ENCODE measurements around the gene C1orf141.

Gene C1orf141

GRCh38 chr1:67058761-67059160 lies 76.0 kb downstream of the C1orf141 start:
- no peak overlapping the region for H3K4me3 ChIP-seq (ENCODE audit: low read depth, low read length, poor library complexity, severe bottlenecking)
- no peaks in the 10 kb centered on the region for H3K9me3 ChIP-seq (ENCODE audit: low read length)
- H3K9me2 ChIP-seq (ENCODE audit: low read depth, low read length) = no peaks in the 10 kb centered on the region
- H3F3A ChIP-seq (ENCODE audit: insufficient read depth, low read length) = no peaks in the 10 kb centered on the region
- H3K36me3 ChIP-seq (ENCODE audit: insufficient read depth, low read length) = no peaks in the 10 kb centered on the region
- no peak overlapping the region for H3K4me2 ChIP-seq (ENCODE audit: low read length)
- H3K27me3 ChIP-seq (ENCODE audit: insufficient read depth, low read length) = no peaks in the 10 kb centered on the region
- no peak overlapping the region for H3K9ac ChIP-seq (ENCODE audit: low read length)
- H4K20me1 ChIP-seq (ENCODE audit: insufficient read depth, low read length) = no peaks in the 10 kb centered on the region
- no peak overlapping the region for H2AFZ ChIP-seq (ENCODE audit: low read length)
- TF ChIP-seq, protein P1, sequence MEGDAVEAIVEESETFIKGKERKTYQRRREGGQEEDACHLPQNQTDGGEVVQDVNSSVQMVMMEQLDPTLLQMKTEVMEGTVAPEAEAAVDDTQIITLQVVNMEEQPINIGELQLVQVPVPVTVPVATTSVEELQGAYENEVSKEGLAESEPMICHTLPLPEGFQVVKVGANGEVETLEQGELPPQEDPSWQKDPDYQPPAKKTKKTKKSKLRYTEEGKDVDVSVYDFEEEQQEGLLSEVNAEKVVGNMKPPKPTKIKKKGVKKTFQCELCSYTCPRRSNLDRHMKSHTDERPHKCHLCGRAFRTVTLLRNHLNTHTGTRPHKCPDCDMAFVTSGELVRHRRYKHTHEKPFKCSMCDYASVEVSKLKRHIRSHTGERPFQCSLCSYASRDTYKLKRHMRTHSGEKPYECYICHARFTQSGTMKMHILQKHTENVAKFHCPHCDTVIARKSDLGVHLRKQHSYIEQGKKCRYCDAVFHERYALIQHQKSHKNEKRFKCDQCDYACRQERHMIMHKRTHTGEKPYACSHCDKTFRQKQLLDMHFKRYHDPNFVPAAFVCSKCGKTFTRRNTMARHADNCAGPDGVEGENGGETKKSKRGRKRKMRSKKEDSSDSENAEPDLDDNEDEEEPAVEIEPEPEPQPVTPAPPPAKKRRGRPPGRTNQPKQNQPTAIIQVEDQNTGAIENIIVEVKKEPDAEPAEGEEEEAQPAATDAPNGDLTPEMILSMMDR (IDR thresholded peaks at IDR 0.05; ENCODE audit: low read length) = no peak
- TF ChIP-seq EZH2 (IDR thresholded peaks at IDR 0.05; ENCODE audit: borderline replicate concordance, low read length) = no peak
- H3K79me2 ChIP-seq (ENCODE audit: insufficient read depth, low read length) = no peaks in the 10 kb centered on the region
- no peaks in the 10 kb centered on the region for H3K4me1 ChIP-seq (ENCODE audit: insufficient read depth, low read length, severe bottlenecking)
- H3K27ac ChIP-seq (ENCODE audit: low read depth, low read length, poor library complexity, severe bottlenecking) = no peak overlapping the region

DNA sequence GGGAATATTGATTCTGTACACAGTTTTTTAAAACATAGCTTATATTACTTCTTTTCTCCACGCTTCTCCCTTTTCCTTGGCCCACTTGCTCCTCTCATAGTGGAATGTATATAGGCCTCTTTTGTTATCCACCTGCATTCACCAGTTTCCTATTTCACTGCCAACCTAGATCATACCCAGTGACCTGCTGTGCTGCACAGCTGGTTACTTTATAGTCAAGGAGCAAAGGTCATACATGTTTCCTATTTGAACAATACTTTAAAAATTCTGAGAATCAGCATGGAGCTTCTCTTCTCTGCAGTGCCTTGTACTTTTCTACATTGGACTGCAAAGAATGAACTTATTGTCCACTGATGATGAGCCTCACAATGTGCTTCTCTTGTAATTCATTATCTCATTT lies 76.5 kb downstream of the C1orf141 start:
- no peaks in the 10 kb centered on the region for H3K9me3 ChIP-seq (ENCODE audit: low read length)
- H3K79me2 ChIP-seq (ENCODE audit: insufficient read depth, low read length) = no peaks in the 10 kb centered on the region
- no peak overlapping the region for H3K4me3 ChIP-seq (ENCODE audit: low read depth, low read length, poor library complexity, severe bottlenecking)
- H3K27me3 ChIP-seq (ENCODE audit: insufficient read depth, low read length) = no peaks in the 10 kb centered on the region
- no peaks in the 10 kb centered on the region for H4K20me1 ChIP-seq (ENCODE audit: insufficient read depth, low read length)
- H2AFZ ChIP-seq (ENCODE audit: low read length) = no peak overlapping the region
- TF ChIP-seq, protein P1 (IDR thresholded peaks at IDR 0.05; ENCODE audit: low read length) = no peak
- no peak for TF ChIP-seq EZH2 (IDR thresholded peaks at IDR 0.05; ENCODE audit: borderline replicate concordance, low read length)
- no peaks in the 10 kb centered on the region for H3K9me2 ChIP-seq (ENCODE audit: low read depth, low read length)
- H3F3A ChIP-seq (ENCODE audit: insufficient read depth, low read length) = no peaks in the 10 kb centered on the region
- H3K9ac ChIP-seq (ENCODE audit: low read length) = no peak overlapping the region
- no peak overlapping the region for H3K27ac ChIP-seq (ENCODE audit: low read depth, low read length, poor library complexity, severe bottlenecking)
- no peak overlapping the region for H3K4me2 ChIP-seq (ENCODE audit: low read length)
- H3K4me1 ChIP-seq (ENCODE audit: insufficient read depth, low read length, severe bottlenecking) = no peaks in the 10 kb centered on the region
- H3K36me3 ChIP-seq (ENCODE audit: insufficient read depth, low read length) = no peaks in the 10 kb centered on the region

GRCh38 chr1:67053785-67054772 lies 80.7 kb downstream of the C1orf141 start, which contains the start of gene SLC35D1:
SLC35D1 (minus strand) TSS chr1:67054148; CDS start chr1:67054013, 135 bp downstream.
- no peaks in the 10 kb centered on the region for H3K27me3 ChIP-seq (ENCODE audit: insufficient read depth, low read length)
- peak within 1 kb of the TSS; percentile 78 for H2AFZ ChIP-seq (ENCODE audit: low read length)

More at GRCh38 chr1:67053785-67054772, 80.7 kb downstream of the C1orf141 start, which contains the start of gene SLC35D1:
- peaks cover 16% of the 10 kb centered on the region for H3K36me3 ChIP-seq (ENCODE audit: insufficient read depth, low read length)
- no peaks in the 10 kb centered on the region for H3F3A ChIP-seq (ENCODE audit: insufficient read depth, low read length)
- peak within 1 kb of the TSS; percentile 96 for H3K9ac ChIP-seq (ENCODE audit: low read length)
- H3K4me3 ChIP-seq (ENCODE audit: low read depth, low read length, poor library complexity, severe bottlenecking) = peak within 1 kb of the TSS; percentile 76
- no peaks in the 10 kb centered on the region for H3K9me2 ChIP-seq (ENCODE audit: low read depth, low read length)
- H3K79me2 ChIP-seq (ENCODE audit: insufficient read depth, low read length) = peaks cover 21% of the 10 kb centered on the region
- TF ChIP-seq EZH2 (IDR thresholded peaks at IDR 0.05; ENCODE audit: borderline replicate concordance, low read length) = no peak
- TF ChIP-seq, protein P1 (IDR thresholded peaks at IDR 0.05; ENCODE audit: low read length) = no peak
- peak within 1 kb of the TSS; percentile 83 for H3K27ac ChIP-seq (ENCODE audit: low read depth, low read length, poor library complexity, severe bottlenecking)
- peak within 1 kb of the TSS; percentile 93 for H3K4me2 ChIP-seq (ENCODE audit: low read length)
- no peaks in the 10 kb centered on the region for H3K9me3 ChIP-seq (ENCODE audit: low read length)
- peaks cover 20% of the 10 kb centered on the region for H3K4me1 ChIP-seq (ENCODE audit: insufficient read depth, low read length, severe bottlenecking)
- no peaks in the 10 kb centered on the region for H4K20me1 ChIP-seq (ENCODE audit: insufficient read depth, low read length)
